Effector CD4-positive, alpha-beta T cell (primary cell): ENCODE results near the gene TAMALIN.

ENCODE experiments used
- DNase-seq: peaks from one replicate; pipeline ENCODE4 v3.0.0-alpha.2; 2020

The TAMALIN gene

DNA sequence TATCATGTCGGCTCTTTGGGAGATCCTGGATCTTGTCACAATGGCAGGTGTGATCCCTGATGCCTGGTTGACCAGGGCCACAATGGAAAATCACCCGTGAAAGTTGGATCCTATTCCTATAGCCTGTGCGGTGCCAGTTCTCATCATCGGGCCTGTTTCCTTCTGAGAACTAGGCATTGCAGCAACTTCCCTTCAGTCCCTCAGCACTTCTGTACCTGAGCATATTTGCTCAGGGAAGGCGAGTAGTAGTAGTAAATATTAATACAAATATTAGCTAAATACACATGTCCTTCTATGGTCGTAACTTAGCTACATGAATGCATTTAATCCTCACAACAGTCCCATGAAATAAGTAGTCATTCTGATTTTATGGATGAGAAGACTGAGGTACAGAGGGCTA is 22.1 kb upstream of the TAMALIN start:
- DNase-seq = no peak

DNA sequence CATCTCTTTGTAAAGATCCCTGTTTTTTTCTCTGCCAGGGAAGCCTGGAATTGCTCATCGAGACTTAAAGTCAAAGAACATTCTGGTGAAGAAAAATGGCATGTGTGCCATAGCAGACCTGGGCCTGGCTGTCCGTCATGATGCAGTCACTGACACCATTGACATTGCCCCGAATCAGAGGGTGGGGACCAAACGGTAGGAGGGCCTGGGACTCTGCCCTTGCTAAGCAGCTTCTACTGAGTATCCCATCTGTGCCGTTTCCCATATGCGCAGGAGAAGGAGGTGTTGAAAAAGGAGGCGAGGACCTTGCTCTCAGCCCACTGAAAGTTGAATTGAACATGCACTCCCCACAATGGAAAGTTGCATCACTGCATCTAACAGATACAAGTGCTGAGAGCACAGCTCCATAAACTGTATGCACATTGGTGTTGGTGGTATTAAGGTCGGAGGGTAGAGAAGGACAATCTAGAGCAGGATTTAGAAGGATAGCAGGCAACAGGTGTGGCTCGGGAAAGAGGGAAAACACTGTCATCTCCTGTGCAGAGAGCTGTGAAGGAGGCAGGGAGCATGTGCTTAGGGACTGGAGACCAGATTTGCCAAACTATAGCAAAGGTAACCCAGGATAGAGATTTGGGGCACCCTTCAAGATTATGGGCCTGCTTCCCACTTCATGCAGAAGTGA is 21.5 kb upstream of the TAMALIN start:
- no peak for DNase-seq

DNA sequence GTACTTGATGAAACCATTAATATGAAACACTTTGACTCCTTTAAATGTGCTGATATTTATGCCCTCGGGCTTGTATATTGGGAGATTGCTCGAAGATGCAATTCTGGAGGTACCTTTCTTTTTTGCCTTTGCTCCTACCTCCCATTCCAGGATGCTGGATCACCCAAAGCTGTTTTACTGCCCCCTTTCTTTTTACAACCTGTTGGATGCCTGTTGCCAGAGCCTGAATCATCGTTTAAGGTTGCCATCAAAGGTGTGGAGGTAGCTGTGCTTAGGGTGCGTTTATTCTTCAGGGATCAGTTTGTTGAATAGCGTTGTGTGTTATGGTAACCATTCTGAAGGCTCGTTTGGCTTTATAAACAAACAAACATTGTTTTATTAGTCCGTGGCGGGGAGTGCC is 19.9 kb upstream of the TAMALIN start:
- DNase-seq = no peak

DNA sequence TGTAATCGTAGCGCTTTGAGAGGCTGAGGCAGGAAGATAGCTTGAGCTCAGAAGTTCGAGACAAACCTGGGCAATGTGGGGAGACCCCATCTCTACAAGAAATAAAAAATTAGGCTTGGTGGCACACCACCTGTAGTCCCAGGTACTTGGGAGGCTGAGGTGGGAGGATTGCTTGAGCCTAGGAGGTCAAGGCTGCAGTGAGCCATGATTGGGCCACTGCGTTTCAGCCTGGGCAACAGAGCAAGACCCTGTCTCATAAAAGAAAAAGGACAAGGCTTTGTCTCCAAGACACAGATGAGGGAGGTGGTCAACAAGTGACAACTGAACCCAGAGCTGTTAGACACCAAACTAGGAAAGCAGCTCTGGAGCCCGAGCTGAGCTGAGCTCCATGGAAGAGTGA is 14.5 kb upstream of the TAMALIN start:
- DNase-seq = no peak

DNA sequence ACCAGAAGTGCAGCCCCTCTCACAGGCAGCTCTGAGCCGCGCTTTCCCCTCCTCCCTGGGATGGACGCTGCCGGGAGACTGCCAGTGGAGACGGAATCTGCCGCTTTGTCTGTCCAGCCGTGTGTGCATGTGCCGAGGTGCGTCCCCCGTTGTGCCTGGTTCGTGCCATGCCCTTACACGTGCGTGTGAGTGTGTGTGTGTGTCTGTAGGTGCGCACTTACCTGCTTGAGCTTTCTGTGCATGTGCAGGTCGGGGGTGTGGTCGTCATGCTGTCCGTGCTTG is 12.3 kb upstream of the TAMALIN start:
- no peak for DNase-seq

DNA sequence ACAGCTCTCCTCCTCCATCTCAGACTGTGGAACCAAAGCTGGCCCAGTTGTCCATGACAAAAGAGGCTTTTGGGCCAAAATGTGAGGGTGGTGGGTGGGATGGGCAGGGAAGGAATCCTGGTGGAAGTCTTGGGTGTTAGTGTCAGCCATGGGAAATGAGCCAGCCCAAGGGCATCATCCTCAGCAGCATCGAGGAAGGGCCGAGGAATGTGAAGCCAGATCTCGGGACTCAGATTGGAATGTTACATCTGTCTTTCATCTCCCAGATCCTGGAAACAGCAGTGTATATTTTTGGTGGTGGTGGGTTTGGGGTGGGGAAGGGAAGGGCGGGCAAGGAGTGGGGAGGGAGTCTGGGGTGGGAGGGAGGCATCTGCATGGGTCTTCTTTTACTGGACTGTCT is 11.8 kb upstream of the TAMALIN start:
- no peak for DNase-seq

DNA sequence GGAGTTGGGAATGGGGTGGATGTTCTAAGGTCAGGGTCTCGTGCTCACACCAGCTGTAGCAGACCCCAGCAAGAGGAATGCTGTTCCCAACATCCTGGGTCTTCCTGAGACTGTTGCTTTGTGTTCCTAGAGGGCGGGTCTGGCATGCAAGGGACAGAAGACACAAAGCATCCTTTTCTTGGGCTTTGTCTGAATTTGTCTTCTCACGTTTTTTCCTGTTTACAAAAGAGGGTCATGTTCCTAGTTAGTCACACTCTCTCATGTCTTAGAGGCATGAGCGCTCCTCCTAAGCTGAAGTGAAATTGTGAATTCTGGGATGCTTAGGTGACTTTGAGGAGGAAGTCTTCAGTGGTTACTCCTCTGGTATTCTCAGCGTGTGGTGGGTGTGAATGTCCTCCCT is 9.6 kb upstream of the TAMALIN start:
- no peak for DNase-seq

DNA sequence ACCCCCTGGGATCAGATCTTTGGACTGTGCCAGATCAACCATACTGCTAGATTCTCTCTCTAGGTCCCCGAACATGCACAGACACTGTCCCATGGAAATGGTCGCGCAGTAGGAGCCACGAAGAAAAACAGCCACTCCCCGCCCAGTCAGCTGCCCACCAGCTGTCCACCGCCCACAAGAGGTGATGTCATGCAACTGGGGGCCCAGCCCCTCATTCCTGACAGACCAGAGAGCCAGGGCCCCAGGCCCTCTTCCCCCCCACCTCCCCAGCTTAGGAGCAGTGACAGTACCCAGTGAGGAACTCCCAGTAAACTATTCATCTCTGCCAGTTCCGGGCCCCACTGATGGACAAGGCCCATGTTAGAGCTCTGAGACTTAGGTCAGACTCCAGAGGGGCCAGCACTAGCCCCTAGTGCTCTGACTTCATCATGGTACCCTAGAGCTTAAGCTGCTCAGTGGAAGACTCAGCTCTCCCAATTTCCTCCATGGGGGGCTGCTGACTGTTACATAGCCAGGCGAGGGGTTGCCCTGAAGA is 3.7 kb upstream of the TAMALIN start:
- no peak for DNase-seq

DNA sequence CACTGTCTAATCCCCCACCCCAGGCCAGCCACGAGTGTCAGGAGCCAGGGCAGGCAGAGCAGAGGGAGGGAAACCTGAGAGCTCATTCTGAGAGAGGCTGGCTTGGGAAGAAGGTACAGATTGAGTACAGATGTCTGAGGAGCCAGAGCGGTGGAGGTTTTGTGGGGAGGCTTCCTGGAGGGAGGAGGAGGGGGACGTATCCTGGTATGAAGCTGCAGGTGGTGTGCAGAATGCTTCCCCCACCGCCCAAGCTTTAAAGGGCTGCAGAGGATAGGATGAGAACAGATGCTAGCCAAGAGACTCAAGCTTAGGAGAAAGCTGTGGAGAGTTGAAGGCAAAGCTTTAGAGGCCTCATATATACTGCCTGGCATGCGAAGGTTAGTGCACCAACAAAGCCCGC is 3.2 kb upstream of the TAMALIN start:
- DNase-seq = no peak

DNA sequence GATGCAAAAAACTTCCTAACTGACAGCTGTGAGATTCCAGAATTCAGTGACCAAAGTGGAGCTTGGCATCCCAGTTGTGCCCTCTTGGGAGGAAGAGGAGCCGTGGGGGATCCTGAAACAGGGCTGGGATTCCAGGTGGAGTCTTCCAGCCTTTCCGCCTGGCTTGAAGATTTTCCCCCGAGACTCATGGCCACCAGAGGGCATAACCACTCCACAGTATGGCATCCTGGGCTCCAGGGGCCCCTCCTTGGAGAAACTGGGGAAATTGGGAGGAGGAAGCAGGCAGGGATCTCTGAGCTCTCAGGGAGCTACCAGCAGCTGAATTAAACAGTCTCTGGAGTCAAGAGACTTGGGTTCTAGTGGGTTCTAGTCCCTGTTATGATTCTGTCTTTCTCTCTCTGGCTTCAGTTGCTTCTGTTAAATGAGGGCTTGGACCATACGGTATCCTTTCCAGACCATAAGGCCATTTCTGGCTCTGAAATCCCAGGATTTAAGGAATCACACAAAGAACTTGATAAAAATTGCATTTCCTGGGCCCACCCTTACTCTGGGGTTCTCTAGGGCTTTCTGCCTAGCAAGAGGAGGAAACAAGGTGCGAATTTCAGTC is 2.6 kb upstream of the TAMALIN start:
- DNase-seq = no peak

DNA sequence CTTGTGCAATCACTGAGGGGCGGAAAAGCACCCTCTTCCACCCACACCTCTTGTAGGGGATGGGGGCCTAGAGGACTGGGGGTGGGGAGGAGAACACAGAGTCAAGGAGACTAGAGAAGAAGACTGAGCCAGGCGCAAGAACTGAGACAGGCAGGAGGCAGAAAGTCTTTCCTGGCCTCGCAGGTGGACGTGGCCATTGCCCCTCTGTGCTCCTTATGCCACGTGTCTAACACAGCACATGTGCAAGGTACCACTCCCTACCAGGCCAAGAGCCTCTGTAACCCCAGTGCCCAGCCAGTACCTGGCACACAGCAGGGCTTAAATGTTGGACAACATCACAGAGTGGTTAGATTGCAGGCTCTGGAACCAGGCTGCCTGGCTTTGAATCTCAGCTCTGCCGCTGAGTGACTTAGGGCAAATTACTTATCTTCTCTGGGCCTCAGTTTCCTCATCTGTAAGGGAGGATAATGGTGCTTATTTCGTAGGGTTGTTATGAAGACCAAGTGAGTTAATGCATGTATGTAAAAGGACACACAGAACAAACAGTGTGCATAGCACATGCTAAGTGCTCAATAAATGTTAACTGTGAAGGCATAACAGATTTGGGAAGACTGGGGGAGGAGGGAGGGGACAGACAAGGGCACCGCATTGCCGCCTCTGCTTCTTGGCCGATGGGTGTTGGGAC is 1.4 kb upstream of the TAMALIN start:
- no peak for DNase-seq

DNA sequence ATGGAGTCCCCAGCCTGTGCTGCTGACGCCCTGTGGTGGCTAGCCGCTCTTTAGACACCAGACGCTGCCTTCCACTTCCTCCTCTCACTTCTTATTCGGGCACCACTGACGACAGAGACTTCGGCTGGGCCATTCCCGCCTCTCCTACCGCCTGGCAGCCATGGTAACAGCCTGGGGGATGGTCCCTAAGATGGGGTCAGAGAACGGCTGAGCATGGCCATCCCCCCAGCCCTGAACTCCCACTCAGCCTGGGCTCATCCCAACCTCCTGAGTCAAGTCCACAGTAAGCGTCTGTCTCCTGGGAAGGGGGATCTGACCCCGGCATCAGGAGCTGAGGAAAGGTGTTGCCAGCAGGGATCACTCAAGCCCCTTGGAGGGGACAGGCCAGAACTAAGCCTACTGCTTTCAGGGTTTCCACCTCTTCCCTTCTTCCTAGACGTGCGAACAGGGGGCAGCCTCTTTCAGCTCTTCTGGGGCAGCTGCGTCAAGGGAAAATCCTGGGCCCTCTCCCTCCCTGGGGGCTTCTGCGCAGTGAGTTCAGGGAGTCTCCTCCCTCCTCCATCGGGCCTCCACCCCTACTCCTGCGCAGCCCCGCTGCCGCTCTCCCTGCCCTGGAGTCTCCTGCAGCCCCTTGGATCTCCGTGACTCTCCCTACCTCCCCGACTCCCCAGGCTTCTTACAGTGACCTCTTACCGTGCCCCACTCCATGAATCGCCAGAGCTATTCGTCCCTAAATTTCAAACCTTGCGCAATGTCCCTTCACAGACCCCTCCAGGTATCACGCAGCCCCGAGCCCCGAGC is 643 bp upstream of the TAMALIN start:
- no peak for DNase-seq

DNA sequence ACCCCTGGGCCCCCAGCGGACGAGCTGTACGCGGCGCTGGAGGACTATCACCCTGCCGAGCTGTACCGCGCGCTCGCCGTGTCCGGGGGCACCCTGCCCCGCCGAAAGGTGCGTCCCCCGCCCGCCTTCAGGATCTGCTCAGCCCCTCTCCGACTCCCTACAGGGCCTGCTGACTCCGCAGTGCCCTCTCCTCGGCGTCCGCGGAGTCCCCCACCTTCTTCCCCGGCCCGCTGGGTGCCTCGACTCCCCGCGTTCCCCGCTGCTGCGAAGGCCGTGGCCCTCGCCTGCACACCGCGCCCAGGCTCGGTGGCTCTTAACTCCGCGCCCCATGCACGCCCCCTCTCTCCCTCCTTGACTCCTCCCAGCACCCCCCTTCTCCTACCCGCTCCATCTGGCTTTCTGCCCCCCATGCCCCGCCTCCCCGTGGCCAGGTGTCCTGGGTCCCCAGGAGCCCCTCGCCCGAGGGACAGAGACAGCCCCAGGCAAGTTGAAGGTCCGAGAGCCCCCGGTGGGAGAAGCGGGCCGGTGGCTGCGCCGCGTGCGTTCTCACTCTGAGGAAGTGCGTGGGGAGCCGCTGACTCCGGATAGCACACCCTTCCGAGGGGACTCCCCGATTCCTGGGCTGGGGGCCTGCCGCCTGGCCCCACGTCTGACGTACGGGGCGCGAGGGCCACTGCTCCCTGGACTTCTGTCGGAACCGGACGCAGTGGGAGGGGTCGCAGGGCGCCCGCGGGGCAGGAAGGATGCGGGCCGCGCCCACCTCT is 594 bp downstream of the TAMALIN start:
- DNase-seq = peak; percentile 46

DNA sequence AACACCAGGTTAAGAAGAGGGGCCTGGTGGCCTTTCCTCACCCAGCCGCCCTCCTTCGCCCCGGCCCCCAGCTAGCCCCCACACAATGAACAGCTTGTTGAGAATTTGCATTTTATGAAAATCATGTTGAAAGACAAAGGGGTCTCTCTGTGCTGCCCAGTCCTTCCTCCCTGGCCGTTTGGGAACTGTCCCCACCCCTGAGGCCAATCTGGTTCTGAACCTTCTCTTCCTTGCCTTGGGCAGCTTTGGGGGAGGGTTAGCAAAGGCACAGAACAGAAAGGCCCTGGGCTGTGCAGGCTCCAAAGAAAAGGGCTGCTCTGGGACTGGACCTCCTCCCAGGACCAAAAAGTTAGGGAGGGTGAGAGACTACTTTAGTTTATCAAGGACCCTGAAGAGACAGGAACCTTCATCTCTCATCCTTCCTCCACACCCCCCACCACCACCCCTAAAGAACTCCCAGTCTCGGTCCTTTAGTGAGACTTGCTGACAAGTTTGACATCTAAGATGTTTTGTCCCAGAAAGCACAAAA is 1.3 kb downstream of the TAMALIN start:
- DNase-seq = no peak

DNA sequence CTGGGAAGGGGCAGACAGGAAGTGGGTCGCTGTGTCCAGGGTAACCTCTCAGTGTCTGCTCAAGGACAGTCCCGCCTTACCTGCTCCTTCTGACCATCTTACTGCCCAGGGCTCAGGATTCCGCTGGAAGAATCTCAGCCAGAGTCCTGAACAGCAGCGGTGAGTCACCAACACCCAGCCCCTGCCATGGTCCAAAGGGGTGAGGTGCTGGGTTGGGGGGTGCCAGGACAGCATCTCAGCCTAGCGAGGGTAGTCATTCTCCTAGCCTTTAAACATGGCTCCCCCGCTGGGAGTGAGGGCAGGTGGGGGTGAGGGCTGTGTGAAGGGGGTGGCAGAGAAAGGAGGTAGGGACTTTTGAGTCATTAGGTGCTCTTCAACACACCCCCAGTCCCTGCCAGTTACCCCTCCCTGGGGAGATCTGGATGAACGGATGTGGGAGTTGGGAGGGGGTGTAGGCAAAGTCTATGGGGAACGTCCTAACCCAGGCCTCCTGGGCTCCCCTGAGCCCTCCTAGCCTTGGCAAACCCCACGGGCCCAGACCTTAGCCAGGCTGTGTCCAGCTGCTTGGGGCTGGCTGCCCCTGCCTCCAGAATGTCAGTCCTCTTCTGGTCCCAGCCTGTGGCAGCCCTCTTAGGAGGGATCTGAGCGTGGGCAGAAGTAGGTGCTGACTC is 2.5 kb downstream of the TAMALIN start:
- no peak for DNase-seq

DNA sequence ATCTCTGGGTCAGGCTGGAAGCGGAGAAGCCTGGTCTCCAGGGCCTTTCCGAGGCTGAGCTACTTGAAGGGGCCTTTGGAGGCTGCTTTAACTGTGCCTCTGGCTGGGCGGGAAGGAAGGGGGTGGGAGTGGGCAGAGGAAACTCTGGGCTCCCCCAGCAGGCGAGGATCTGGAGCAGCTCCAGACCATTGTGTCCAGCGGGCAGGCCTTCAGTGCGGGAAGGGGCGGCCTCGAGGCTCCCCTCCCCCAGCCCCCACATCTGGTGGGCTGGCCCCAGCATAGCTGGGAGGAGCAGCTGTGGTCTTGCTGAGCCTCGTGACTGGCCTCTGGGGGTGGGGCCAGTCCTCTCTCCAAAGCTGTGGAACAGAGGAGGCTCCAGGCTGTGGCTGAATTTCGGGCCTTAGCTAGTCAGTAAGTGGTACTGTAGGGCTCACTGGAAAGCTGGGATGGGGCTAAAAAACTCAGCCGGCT is 3.4 kb downstream of the TAMALIN start:
- DNase-seq = no peak

DNA sequence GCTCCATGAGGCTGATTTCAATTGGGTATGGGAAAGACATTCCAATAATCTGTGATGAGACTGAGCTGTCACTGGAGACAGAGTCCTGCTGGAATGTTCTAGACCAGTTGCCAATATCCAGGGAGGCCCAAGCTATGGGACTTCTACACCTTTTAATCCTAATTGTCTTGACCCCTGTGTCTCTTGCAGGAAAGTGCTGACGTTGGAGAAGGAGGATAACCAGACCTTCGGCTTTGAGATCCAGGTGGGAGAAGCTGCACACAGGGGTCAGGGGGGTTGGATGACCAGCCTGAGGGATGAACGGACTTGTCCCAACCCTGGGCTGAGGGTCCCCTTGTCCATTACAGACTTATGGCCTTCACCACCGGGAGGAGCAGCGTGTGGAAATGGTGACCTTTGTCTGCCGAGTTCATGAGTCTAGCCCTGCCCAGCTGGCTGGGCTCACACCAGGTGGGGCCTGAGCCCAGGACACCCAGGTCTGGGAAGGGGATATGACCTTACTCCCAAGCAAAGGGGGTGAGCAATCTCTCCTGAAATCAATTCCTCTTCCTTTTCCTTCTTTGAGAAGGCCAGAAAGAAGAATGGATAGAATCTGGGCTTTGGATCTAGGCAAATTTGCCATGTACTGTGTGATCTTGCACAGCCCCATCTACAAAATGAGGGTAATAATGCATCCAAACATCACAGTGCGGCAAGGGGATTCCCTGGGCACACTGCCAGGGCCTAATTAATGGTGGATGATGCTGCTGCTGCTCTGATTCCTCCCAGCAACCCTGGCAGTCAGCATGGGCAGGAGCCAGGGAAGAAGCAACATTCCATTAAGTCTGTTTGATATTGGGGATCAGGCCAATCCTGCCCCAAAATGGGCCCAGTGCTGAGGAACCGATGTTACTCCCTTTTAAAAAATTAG is 4.2 kb downstream of the TAMALIN start:
- no peak for DNase-seq

DNA sequence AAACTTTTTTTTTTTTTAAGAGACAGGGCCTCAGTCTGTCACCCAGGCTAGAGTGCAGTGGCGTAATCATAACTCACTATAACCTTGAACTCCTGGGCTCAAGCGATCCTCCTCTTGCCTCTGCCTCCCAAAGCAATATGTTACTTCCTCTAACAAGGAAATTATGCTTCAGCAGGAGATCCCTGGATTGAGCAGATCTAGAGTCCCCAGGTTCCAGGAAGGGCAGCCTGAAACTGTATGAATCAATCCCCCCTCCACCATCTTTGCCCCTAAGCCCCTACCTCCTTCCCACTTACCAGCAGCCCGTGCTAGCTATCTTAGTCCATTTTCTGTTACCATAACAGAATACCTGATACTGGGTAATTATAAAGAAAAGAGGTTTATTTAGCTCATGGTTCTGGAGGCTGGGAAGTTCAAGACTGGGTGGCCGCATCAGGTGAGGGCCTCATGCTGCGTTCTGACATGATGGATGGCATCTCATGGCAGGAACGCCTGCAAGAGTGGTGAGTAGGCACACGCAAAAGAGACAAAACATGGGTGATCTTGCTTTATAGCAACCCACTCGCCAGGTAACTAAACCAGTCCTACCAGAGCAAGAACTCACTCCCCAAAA is 5.0 kb downstream of the TAMALIN start:
- no peak for DNase-seq

DNA sequence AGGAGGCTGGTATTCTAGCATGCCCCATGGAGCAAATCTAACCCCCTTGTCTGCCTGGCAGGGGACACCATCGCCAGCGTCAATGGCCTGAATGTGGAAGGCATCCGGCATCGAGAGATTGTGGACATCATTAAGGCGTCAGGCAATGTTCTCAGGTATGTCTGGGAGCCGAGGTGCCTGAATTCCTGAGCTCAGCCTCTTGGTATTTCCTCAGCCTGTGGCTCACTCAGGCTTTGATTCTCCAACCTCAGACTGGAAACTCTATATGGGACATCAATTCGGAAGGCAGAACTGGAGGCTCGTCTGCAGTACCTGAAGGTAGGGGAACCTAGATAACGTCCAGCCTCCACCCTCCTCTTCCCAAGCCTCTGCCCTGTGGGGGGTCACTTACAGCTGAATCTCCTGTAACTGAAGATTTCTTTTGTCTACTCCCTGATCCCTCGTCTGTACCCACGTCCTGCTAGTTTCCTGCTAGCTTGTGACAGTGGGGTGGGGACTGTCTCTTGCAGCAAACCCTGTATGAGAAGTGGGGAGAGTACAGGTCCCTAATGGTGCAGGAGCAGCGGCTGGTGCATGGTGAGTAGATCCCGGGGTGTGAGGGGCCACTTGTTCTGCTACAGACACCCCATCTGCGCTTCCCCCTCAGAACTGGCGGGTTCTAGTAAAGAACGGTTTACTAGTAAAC is 7.0 kb downstream of the TAMALIN start:
- no peak for DNase-seq
